NCI-H345 treated with DMSO at 0.1 percent for 48 hours (cell line): ENCODE data around the gene CBLC.
A peak's percentile ranks its signal among the peaks of the same experiment; 100 is the strongest.

Experiments
- DNase-seq: peaks from one replicate; lab custom pipeline; 2025; ENCODE audit not compliant: unreplicated experiment; lab: John Stamatoyannopoulos, UW

Gene CBLC

DNA sequence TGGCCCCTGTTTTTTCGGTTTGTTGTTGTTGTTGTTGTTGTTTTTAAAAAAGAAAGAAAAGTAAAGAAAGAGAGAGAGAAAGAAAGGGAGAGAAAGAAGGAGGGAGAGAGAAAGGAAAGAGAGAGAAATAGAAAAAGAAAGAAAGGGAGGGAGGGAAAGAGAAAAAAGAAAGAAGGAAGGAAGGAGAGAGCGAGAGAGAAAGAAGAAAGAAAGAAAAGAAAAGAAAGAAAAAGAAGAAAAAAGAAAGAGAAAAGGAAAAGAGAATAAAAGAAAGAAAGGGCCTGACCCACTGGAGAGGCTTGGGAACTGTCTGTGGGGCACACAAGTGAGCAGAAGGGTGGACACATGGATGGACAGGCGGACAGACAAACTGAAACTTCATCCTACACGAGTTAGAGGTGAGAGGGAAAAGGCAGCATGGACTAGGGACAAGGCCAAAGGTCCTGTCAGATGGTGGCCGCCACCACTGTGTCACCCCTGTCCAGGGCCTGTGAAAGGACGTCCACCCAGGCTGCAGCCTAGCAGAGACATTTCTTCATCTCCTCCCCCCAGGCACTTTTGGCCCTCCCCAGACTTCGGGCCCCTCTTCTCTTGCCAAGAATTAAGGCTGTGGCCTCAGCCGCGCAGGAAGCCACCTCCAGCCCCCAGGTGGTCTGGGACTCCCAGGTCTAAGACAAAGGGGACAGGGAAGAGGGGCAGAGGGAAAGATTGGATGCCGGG, 22.1 kb downstream of the CBLC start:
- no peak for DNase-seq

DNA sequence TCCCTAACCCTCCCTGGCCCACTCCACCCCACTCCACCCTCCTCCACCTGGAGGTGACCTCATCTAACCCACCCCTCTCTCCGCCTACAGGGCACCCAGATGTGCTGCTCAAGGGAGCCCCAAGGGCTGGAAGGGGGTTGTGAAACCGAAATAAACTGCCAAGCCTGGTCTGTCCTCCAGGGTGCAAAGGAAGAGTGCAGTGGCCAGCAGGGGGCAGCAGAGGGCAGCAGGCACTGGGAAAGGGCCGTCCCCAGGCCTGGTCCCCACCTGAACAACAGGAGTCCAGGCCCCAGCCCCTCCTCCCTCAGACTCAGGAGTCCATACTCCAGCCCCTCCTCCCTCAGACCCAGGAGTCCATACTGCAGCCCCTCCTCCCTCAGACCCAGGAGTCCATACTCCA, 22.8 kb downstream of the CBLC start:
- peak; percentile 32 for DNase-seq

DNA sequence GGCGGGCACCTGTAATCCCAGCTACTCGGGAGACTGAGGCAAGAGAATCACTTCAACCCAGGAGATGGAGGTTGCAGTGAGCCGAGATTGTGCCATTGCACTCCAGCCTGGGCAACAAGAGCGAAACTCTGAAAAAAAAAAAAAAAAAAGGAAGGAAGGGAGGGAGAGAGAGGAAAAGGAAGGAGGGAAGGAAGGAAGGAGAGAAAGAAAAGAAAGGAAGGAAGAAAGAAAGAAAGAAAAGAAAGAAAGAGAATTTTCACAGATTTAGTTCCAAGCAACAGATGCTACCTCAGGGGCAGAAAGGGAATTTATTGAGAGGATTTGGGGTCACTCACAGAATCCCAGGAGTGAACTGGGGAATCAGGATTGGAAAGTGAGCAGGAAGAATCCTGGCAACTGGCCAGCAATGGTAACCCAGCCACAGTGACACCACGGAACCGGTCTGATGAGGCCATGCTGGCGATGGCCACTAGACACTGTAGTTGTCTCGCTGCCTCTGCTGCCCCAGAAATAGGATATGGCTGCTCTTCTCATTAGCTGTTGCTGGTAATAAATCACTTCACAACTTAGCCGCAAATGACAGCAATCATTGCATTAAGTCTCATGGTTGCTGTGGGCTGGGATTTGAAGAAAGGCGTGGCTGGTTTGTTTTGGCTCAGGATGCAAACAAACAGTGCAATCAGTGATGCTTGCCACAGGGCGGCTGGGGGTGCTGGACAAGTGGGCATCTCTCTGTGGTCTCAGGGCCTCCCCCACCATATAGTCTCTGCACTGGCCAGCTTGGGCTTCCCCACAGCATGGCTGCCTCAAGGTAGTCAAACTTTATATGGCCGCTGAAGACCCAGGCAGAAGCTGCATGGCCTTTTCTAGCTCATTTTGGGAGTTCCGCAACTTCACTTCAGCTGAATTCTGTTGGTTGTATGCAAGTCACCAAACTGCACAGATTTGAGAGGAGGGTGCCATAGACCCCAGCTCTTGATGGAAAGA, 26.0 kb downstream of the CBLC start:
- no peak for DNase-seq

DNA sequence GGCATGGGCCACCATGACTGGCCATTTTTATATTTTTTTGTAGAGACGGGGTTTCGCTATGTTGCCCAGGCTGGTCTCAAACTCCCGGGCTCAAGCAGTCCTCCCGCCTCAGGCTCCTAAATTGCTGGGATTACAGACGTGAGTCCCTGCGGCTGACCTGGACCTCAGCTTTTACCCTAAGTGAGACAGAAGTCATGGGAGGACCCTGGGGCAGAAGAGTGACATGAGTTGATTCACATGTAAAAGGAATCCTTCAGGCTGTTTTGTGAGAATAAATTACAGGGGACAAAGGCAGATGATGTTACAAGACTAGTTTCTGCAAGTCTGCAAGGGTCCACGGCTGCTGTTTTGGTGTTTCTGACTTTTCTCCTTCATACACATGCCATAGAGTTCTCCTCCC, 28.6 kb downstream of the CBLC start:
- DNase-seq = no peak

DNA sequence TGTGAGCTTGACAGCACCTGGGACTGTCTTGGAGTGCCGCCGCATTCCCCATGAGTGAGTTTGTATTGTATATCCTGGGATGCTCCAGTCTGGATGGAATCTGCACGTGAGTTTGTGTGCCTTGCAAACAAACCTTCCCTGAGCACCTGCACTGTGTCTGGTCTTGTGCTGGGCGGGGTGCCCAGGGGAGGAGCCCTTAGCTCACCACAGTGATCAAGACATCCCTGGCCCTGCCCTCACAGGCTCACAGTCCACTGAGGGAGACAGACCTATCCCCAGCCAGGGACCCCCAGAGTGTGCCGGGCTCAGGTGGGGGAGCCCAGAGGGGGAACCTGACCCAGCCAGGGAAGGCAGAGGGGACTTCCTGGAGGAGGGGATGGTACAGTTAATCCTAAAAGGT, 29.5 kb downstream of the CBLC start:
- peak; percentile 42 for DNase-seq

DNA sequence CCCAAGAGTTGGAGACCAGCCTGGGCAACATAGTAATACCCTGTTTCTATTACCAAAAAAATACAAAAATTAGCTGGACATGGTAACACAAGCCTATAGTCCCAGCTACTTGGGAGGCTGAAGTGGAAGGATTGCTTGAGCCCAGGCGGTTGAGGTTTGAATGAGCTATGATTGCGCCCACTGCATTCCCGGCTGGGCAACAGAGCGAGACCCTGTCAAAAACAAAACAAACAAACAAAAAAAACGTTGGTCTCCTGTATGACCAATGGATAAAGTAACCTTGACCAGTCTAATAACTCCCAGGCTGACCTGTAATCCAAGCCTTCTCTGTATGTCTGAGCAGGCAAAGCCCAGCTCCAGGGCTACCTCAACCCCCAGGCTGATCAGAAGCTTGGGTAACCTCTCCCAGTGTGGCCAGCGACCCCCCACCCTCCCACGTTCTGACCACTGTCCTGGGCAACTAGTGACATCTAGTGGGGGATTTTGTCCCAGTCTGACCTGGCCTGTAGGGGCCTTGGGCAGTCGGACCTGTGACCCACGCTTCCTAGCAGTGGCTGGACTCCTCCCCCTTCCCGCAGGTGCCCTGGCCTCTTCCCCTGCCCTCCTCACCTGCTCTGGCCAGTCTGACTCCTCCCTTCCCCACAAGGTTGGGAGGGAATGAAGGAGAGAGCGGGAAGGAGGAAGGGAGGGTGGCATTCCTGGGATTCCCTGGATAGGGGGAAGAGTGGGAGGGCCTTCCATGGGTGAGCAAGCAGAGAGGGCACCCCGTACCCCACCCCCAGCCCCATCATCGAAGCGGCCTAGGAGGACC, 30.2 kb downstream of the CBLC start:
- no peak for DNase-seq

DNA sequence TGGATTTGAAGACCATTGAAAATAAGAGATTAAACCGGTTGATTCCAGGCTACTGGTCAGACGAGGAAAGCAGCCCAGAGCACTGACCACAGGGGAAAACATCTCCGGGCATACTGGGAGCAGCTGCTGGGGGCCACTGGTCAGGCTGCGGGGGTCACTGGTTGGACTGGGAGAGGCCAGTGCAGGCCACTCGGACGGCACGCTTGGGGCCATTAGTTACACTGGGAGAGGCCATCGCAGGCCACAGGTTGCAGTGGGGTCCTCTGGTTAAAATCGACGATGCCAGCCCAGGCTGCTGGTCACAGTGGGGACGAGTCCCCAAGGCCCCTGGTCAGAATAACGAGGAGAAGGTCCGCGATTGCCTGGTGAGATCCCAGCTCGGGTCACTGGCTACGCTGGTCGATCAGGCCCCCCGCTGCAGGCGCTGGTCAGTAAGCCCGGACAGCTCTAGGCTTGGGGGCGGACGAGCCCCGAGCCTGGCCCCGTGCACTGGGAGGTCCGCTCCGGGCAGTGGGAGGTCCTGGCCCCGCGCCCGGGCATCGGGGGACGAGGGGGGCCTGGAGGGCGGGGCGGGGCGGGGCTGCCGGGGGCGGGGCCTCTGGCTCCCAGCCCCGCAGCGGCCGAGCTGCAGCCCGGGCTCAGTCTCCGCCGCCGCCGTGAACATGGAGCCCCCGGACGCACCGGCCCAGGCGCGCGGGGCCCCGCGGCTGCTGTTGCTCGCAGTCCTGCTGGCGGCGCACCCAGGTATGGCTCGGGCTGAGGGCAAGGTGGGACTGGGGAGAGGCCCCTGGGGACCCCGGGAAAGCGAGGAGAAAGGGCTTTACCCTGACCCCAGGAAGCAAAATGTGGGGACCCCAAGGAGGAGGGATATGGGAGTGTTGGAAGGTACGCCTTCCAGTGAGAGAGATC, 31.0 kb downstream of the CBLC start, which contains the start of gene BCAM:
BCAM (plus strand) TSS at position 641 of the 909 bp plus-strand sequence; CDS start at position 663, 22 bp downstream.
- DNase-seq = peak; percentile 1

DNA sequence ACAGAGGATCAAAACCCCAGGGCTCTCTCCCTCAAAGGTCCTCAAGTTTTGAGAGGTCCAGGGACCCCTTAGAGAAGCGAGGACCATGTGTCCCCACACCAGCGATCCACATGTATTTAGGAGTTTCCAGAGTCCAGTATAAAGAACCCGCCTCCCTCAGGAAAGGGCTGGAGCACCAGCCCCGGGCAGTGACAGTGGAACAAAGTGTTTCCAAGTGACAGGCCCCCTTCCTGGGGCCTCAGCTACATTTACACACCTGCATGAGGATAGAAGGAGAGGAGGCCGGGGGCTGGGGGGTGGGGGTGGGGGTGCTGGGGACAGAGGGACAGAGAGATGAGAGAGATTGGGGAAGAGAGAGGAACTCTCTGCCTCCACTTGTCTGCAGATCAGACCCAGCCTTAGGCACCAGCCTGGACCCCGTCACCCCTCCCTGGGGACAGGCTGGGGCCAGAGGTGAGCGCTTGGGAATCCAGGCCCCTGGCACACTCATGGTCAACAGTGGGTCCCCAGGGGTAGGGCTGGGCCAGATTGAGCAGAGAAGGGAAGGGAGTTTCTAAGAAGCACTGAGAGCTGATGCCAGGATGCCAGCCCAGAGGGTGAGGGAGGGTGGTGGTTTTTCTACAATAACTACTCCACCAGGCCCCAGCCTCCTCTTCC, 32.0 kb downstream of the CBLC start:
- no peak for DNase-seq

DNA sequence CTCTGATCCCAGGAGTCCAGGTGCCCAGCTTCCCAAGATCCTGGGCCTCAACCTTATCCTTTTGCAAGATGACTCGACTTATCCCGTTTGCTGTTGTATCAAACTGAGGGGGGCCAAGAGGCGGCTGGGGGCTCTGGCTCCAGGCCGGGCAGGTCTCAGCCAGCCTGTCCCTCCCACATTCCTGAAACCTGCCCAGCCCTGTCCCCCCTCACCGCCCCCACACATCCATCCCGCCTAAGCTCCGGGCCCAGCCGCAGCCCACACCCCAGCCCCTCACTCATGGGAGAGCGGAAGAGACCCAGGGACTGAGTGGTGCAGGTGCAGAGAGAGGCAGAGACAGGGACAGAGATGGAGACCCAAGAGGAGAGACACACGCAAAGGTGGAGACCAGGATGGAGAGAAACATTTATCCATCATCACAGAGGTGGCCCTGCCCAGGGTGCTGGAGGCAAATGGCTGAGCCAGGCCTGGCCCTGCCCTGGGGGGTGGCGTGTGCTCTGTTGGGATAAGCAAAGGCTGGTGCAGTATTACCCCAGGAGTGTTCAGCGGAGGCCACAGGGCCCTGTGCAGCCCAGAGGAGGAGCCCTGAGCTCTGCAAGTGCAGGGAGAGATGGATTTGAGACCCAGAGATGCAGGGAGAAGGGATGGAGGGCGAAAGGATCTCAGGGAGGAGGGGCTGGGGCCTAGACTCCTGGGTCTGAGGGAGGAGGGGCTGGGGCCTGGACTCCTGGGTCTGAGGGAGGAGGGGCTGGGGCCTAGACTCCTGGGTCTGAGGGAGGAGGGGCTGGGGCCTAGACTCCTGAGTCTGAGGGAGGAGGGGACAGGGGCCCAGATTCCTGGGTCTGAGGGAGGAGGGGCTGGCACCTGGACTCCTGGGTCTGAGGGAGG, 32.8 kb downstream of the CBLC start:
- DNase-seq = no peak

DNA sequence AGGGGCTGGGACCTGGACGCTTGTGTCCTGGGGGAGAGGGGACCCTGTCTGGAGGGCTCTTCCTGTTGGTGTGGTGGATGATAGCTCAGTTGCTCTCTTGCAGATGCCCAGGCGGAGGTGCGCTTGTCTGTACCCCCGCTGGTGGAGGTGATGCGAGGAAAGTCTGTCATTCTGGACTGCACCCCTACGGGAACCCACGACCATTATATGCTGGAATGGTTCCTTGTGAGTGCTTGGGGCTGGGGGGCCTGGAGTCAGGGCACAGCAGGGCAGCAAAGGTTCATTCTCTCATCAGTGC, 33.4 kb downstream of the CBLC start:
- DNase-seq = no peak

DNA sequence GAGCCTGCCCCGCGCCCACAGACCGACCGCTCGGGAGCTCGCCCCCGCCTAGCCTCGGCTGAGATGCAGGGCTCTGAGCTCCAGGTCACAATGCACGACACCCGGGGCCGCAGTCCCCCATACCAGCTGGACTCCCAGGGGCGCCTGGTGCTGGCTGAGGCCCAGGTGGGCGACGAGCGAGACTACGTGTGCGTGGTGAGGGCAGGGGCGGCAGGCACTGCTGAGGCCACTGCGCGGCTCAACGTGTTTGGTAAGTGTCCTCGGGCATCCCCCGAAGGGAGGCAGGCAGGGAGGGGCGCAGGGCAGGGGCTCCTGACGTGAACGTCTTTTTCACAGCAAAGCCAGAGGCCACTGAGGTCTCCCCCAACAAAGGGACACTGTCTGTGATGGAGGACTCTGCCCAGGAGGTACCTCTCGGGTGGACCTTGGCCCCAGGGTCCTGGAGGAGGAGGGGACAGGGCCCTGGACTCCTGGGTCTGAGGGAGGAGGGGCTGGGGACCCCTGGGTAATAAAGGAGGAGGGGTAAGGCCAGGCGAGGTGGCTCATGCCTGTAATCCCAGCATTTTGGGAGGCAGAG, 34.5 kb downstream of the CBLC start:
- no peak for DNase-seq

DNA sequence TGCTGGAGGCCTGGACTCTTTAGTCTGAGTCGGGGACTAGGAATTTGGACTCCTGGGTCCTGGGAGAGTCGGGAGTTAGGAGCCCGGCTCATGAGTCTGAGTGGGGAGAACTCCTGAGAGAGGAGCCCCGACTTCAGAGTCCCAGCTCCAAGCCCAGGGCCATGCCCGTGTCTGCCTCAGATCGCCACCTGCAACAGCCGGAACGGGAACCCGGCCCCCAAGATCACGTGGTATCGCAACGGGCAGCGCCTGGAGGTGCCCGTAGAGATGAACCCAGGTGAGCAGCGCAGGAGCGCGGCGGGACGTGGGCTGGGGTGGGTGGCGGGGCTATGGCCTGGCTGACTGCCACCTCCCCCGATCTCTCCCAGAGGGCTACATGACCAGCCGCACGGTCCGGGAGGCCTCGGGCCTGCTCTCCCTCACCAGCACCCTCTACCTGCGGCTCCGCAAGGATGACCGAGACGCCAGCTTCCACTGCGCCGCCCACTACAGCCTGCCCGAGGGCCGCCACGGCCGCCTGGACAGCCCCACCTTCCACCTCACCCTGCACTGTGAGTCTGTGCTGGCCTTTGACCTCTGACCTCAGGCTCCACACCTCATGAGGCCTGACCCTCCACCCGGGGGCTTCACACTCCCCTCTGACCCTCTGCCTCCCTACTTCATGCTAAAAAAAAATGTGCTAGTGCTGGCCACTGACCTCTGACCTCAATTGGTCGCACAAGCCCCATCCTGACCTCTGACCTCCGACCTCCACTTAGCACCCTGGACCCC, 35.6 kb downstream of the CBLC start:
- no peak for DNase-seq

DNA sequence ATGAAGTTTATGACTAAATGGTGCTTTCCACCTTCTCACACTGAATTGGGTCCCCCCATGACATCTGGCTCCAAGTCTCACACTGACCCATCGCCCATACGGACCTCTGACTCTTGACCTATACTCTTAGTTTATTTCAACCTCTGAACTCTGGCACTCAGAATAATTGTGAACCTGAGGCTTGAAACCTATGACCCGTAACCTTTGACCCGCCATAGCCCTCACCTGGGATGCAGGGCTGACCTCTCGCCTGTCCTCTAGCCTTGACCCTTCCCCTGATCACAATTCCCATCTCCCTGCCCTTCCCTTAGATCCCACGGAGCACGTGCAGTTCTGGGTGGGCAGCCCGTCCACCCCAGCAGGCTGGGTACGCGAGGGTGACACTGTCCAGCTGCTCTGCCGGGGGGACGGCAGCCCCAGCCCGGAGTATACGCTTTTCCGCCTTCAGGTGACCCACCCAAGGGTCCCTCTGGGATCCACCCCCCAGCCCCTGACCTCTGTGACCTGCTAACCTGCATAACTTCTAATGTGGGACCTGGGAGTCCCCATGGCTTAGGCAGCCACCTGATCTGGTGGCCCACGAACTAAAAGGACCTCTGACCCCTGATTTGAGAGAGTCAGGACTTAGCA, 36.3 kb downstream of the CBLC start:
- DNase-seq = no peak

DNA sequence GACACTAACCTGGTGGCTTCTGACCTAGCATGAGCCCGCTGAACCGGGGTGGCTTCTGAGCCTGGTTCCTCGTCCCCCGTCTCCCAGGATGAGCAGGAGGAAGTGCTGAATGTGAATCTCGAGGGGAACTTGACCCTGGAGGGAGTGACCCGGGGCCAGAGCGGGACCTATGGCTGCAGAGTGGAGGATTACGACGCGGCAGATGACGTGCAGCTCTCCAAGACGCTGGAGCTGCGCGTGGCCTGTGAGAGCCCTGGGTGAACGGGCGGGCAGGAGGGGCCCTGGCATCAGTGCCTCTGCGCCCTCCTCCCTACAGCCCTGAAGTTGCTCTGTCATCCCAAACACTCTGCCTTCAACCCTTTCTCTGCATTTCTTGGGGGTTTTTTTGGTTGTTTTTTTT, 36.8 kb downstream of the CBLC start:
- no peak for DNase-seq

DNA sequence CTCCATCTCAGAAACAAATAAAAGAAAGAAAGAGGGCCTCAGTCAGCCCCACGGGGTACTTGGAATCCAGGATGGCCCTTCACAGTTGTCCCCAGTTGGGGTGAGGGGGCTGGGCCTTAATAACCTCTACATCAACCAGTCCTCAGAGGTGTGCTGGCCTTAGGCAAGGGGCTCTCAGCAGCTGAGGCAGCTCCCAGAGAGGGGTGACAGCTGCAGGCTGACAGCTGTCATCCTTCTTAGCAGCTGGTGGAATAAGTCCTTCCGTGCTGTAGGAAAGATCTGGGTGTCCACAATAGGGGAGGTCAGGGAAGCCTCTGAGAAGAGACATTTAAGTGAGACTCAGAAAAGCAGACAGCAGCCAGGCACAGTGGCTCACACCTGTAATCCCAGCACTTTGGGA, 38.6 kb downstream of the CBLC start:
- no peak for DNase-seq

DNA sequence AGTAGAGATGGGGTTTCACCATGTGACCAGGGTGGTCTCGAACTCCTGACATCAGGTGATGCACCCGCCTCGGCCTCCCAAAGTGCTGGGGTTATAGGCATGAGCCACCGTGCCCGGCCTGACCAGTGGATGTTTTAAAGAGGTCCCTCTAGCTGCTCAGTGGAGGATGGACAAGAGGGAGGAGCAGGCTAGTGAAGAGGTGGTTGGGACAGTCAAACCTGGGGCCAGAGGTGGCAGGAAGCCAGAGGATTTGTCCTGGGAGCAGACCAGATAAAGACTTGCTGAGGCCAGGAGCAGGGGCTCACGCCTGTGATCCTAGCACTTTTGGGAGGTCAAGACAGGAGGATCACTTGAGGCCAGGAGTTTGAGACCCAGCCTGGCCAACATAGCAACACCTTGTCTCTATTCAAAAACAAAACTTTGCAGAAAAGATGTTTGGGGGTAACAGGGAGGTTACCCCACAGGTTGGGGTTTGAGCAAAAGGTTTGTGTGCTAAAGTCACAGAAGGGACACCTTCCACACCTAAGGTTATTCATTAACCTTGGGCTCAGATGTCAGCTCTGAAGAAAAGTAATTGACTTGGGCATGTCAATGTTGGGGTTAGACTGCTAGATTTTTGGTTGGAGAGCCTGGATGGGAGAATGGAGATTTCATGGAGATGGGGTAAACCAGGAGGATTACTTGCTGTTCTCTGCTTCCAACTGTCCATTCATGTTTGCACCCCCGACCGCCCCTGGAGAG, 40.2 kb downstream of the CBLC start:
- no peak for DNase-seq
